HUES48 (cell line): ENCODE results near the gene TSC22D4.

ENCODE experiments used
- H3K27ac ChIP-seq: one replicate; pipeline ENCODE4 v1.7.0; 2013; ENCODE audit warnings: low read depth, low read length, inconsistent platforms
- H3K27me3 ChIP-seq: 2 replicates; pipeline ENCODE4 v1.6.1; 2013; ENCODE audit warnings: mild to moderate bottlenecking, low read length; ENCODE audit not compliant: control insufficient read depth, insufficient read depth
- H3K36me3 ChIP-seq: 2 replicates; pipeline ENCODE4 v1.6.1; 2013; ENCODE audit warnings: low read length; ENCODE audit not compliant: control insufficient read depth, insufficient read depth
- H3K4me1 ChIP-seq: 2 replicates; pipeline ENCODE4 v1.6.1; 2013; ENCODE audit warnings: mild to moderate bottlenecking, low read length; ENCODE audit not compliant: control insufficient read depth, insufficient read depth
- H3K4me3 ChIP-seq: 2 replicates; pipeline ENCODE4 v1.5.1; 2013; ENCODE audit warnings: mild to moderate bottlenecking, low read depth, low read length
- H3K9ac ChIP-seq: 2 replicates; pipeline ENCODE4 v1.6.1; 2013; ENCODE audit warnings: mild to moderate bottlenecking, low read depth, low read length, moderate library complexity
- H3K9me3 ChIP-seq: 2 replicates; pipeline ENCODE4 v1.6.1; 2013; ENCODE audit warnings: low read length; ENCODE audit not compliant: control insufficient read depth, insufficient read depth

The TSC22D4 gene

DNA sequence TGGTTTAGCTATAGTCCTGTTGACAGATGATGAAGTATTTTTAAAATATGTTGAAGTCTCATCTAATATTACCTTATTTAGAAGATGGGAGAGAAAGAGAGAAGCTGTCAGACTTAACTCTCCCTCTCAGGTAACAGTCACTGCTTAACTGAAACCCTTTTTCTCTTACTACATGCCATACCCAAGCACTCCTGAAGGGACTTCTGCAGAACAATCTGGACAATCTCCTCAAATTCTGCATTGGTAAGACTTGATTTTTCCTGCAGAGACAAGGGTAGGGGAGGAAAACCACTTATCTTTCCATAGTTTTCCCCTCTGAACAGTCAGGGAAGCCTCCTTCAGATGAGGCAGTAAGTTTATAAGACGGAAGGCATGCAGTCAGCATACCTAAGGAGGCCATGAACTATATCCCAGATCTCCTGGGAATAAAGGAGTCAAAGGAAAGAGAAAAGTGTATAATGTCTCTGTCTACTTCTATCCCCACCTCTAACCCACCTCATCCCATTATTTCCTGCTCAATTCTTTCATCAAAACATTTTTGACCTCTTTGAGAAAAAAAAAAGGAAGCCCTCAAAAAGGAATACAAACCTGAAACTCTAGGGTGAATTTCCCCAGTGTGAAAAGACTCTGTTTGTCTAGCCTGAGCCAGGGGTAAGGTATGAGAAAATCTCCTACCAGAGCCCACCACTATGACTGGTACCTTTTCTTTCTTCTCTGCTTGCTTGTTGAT lies 59.9 kb downstream of the TSC22D4 start:
- Histone ChIP-seq H3K4me3 (no peak overlapping the region), H3K9ac (no peak overlapping the region), H3K36me3 (no peaks in the 10 kb centered on the region), H3K27ac (no peak overlapping the region), H3K4me1 (no peaks in the 10 kb centered on the region), H3K27me3 (no peaks in the 10 kb centered on the region), H3K9me3 (no peaks in the 10 kb centered on the region)
